B cell (primary cell): ENCODE measurements around the gene EED. TPM values are rescaled to one million over a fixed set of nuclear protein-coding genes. Genes with fewer than 3 reads are reported as not detected.

Experiments used
- ATAC-seq: fragments of 200-7000 bp; cut with Tn5 transposase; one replicate; pipeline ENCODE4 v1.10.0; 2021; ENCODE audit warnings: low read depth, mild to moderate bottlenecking, moderate number of reproducible peaks, moderate library complexity
- CTCF ChIA-PET: fragments of 350-600 bp; sonication (Branson Sonifier 250); formaldehyde crosslinking; loops from one replicate; lab custom pipeline; 2021; ENCODE audit warnings: antibody characterized with exemption, inconsistent platforms; lab: Charles Lee
- POLR2A ChIA-PET: fragments of 350-600 bp; sonication (Branson Sonifier 250); formaldehyde crosslinking; loops from one replicate; lab custom pipeline; 2021; ENCODE audit warnings: antibody characterized with exemption; lab: Charles Lee
- DNase-seq: peaks from one replicate; pipeline ENCODE4 v3.0.0; 2013
- H2AFZ ChIP-seq: 2 replicates; pipeline ENCODE4 v1.6.1; 2012; ENCODE audit warnings: mild to moderate bottlenecking, low read depth, low read length; ENCODE audit not compliant: insufficient read depth, poor library complexity, severe bottlenecking
- H3K27ac ChIP-seq, 2 donors: 1 replicate in 1 of 2; 2 replicates in 1 of 2; pipeline ENCODE4 v1.5.1; 2012 to 2013; ENCODE audit warnings: low read length in 2 of 2, mild to moderate bottlenecking in 2 of 2, moderate library complexity in 1 of 2
- H3K27me3 ChIP-seq, 4 experiments: fragments of 200-600 bp in 1 of 4; sonication (generic) in 1 of 4; replicated peaks in 1 of 4; 1 replicate in 2 of 4; 2 replicates in 2 of 4; pipeline versions ENCODE4 v1.6.1 to v1.7.0; 2013 to 2016; ENCODE audit warnings: low read length in 3 of 4, mild to moderate bottlenecking in 2 of 4, mixed read lengths in 1 of 4, moderate library complexity in 1 of 4; ENCODE audit not compliant: insufficient read depth in 4 of 4, control insufficient read depth in 3 of 4; ENCODE audit errors: control extremely low read depth in 1 of 4
- H3K36me3 ChIP-seq, 2 experiments: replicated peaks in 1 of 2; 1 replicate in 1 of 2; 2 replicates in 1 of 2; pipeline versions ENCODE4 v1.6.1 to v1.7.1; 2013; ENCODE audit warnings: low read length in 1 of 2; ENCODE audit not compliant: insufficient read depth in 2 of 2, control insufficient read depth in 1 of 2; ENCODE audit errors: control extremely low read depth in 1 of 2, extremely low read depth in 1 of 2
- H3K4me1 ChIP-seq, 2 donors: fragments of 200-600 bp in 1 of 2; sonication (generic) in 1 of 2; 1 replicate in 1 of 2; 2 replicates in 1 of 2; pipeline versions ENCODE4 v1.5.1 to v1.6.1; 2013 to 2017; ENCODE audit warnings: low read length in 2 of 2; ENCODE audit not compliant: control insufficient read depth in 2 of 2, insufficient read depth in 2 of 2
- H3K4me2 ChIP-seq: replicated peaks from 2 replicates; pipeline ENCODE3; 2012; ENCODE audit warnings: mild to moderate bottlenecking, low read depth, low read length; ENCODE audit not compliant: poor library complexity, severe bottlenecking
- H3K4me3 ChIP-seq, 5 experiments: fragments of 200-600 bp in 1 of 5; sonication (generic) in 1 of 5; 1 replicate in 3 of 5; 2 replicates in 2 of 5; pipeline versions ENCODE4 v1.5.1 to v1.7.0; 2011 to 2016; ENCODE audit warnings: low read length in 4 of 5, mild to moderate bottlenecking in 4 of 5, low read depth in 2 of 5, control low read depth in 1 of 5, moderate library complexity in 1 of 5; ENCODE audit not compliant: insufficient read depth in 1 of 5; ENCODE audit errors: control extremely low read depth in 1 of 5, extremely low read depth in 1 of 5
- H3K79me2 ChIP-seq: fragments of 200-600 bp; sonication (generic); one replicate; pipeline ENCODE4 v1.6.0; 2016; ENCODE audit warnings: low read length; ENCODE audit not compliant: control insufficient read depth, insufficient read depth
- H3K9ac ChIP-seq: fragments of 200-600 bp; sonication (generic); 2 replicates; pipeline ENCODE4 v1.6.1; 2017; ENCODE audit warnings: mild to moderate bottlenecking, low read length, moderate library complexity
- H3K9me3 ChIP-seq, 3 donors: one replicate each; pipeline versions ENCODE4 v1.6.1 to v1.7.1; 2013; ENCODE audit warnings: low read length in 2 of 3; ENCODE audit not compliant: control insufficient read depth in 2 of 3, insufficient read depth in 1 of 3; ENCODE audit errors: control extremely low read depth in 1 of 3
- H4K20me1 ChIP-seq: 2 replicates; pipeline ENCODE4 v1.6.0; 2012; ENCODE audit warnings: mild to moderate bottlenecking, low read length; ENCODE audit not compliant: insufficient read depth, control insufficient read depth, poor library complexity, severe bottlenecking
- H3K27ac Mint-ChIP-seq: one replicate; pipeline ENCODE4 v1.8.0; 2021; ENCODE audit warnings: mixed read lengths
- H3K27me3 Mint-ChIP-seq: one replicate; pipeline ENCODE4 v1.8.0; 2021; ENCODE audit warnings: mixed read lengths
- H3K4me1 Mint-ChIP-seq: one replicate; pipeline ENCODE4 v1.8.0; 2021; ENCODE audit warnings: mixed read lengths
- H3K4me3 Mint-ChIP-seq: one replicate; pipeline ENCODE4 v1.8.0; 2021; ENCODE audit warnings: mixed read lengths
- H3K9me3 Mint-ChIP-seq: one replicate; pipeline ENCODE4 v1.8.0; 2022; ENCODE audit warnings: mixed read lengths; ENCODE audit not compliant: insufficient read depth
- CTCF ChIP-seq: fragments of 200-600 bp; IDR thresholded peaks from one replicate; pipeline ENCODE4 v1.8.0; 2022; ENCODE audit warnings: antibody characterized with exemption, mild to moderate bottlenecking
- EZH2 ChIP-seq: IDR thresholded peaks from 2 replicates; pipeline ENCODE4 v1.6.1; 2012; ENCODE audit warnings: borderline replicate concordance, low read depth, mild to moderate bottlenecking, moderate library complexity, low read length; ENCODE audit not compliant: insufficient read depth, poor library complexity, severe bottlenecking
- WGBS: methylation state at CpG from one replicate; pipeline ENCODE4 v1.1.5; 2013; ENCODE audit warnings: missing lambda C conversion rate; ENCODE audit not compliant: insufficient coverage; 5-methylcytosine and 5-hydroxymethylcytosine counted together
- intact Hi-C: fragments of 100-400 bp; cut with micrococcal nuclease; formaldehyde crosslinking; loops from one replicate; pipeline ENCODE4 v1.10.0; 2022
- polyA plus RNA-seq: library from polyadenylated mRNA; depleted of rRNA; stranded (reverse); fragments of >200 nt; gene quantifications from 2 replicates; pipeline ENCODE4 v1.2.3, GENCODE V29; 2012
- total RNA-seq, 2 donors: library from RNA; stranded (reverse); fragments of 120-200 nt in 1 of 2; gene quantifications; 1 replicate in 1 of 2; 2 replicates in 1 of 2; pipeline versions ENCODE4 v1.2.3 to v1.2.4, GENCODE V29; 2013 to 2022

Gene EED
- total and polyA plus RNA-seq, 2 donors (not counting 1 experiment from before 2014, with no cell fraction given): 21.8 to 49.5 TPM

GRCh38 chr11:86265194-86265593, 20.6 kb downstream of the EED start:
- peaks cover 4% of the 10 kb centered on the region for H3K9me3 Mint-ChIP-seq
- no peak overlapping the region for H2AFZ ChIP-seq
- H3K27ac ChIP-seq: no peak overlapping the region
- DNase-seq (no peak), ATAC-seq (no peak)
- TF ChIP-seq CTCF: no peak
- TF ChIP-seq EZH2: no peak
- no peaks in the 10 kb centered on the region for H3K4me1 ChIP-seq
- no peaks in the 10 kb centered on the region for H3K27me3 ChIP-seq
- H3K4me2 ChIP-seq: no peak overlapping the region
- POLR2A ChIA-PET: no interaction called here
- H3K9me3 ChIP-seq: peaks cover 0 to 1% (median 0%) of the 10 kb centered on the region in 3 donors
- H4K20me1 ChIP-seq: no peaks in the 10 kb centered on the region
- H3K4me3 ChIP-seq: no peak overlapping the region
- intact Hi-C loops: no loop called here
- H3K9ac ChIP-seq: no peak overlapping the region
- CTCF ChIA-PET: interaction anchor here (1.0 to 1.9 kb wide), 4 partner anchors 9 to 224 kb away, joined by 3 to 6 read pairs (median 4); no protein-coding TSS in a partner anchor
- no peak overlapping the region for H3K4me3 Mint-ChIP-seq
- peaks cover 14 to 52% of the 10 kb centered on the region in 2 experiments for H3K36me3 ChIP-seq
- no peaks in the 10 kb centered on the region for H3K27me3 Mint-ChIP-seq
- no peak overlapping the region for H3K27ac Mint-ChIP-seq
- H3K4me1 Mint-ChIP-seq: peaks cover 2% of the 10 kb centered on the region
- peaks cover 15% of the 10 kb centered on the region for H3K79me2 ChIP-seq

- Histone ChIP-seq H4K20me1 (peaks cover 9% of the 10 kb centered on the region), H3K9ac (no peak overlapping the region), H3K4me1 (no peaks in the 10 kb centered on the region), H2AFZ (no peak overlapping the region), H3K27me3 (no peaks in the 10 kb centered on the region), H3K27ac (no peak overlapping the region), H3K4me2 (no peak overlapping the region), H3K9me3 (peaks cover 0 to 1% (median 0%) of the 10 kb centered on the region in 3 donors), H3K4me3 (no peak overlapping the region), H3K36me3 (peaks cover 12 to 56% of the 10 kb centered on the region in 2 experiments), H3K79me2 (peaks cover 39% of the 10 kb centered on the region)
- no peak for ATAC-seq
- WGBS: no CpG with 5 or more reads among the region's 1 CpG
- no peak overlapping the region for H3K4me3 Mint-ChIP-seq
- intact Hi-C loops: no loop called here
- TF ChIP-seq CTCF: no peak
- TF ChIP-seq EZH2: no peak
- no peak overlapping the region for H3K27ac Mint-ChIP-seq
- no peak for DNase-seq
- CTCF ChIA-PET: interaction anchor here (1.0 to 1.5 kb wide), 3 partner anchors 21 to 228 kb away, joined by 3 to 4 read pairs (median 4); no protein-coding TSS in a partner anchor
- no peaks in the 10 kb centered on the region for H3K27me3 Mint-ChIP-seq
- POLR2A ChIA-PET: no interaction called here
- peaks cover 4% of the 10 kb centered on the region for H3K9me3 Mint-ChIP-seq
- H3K4me1 Mint-ChIP-seq: peaks cover 9% of the 10 kb centered on the region
Observed at GRCh38 chr11:86269645-86270044, 25.1 kb downstream of the EED start.
